ENCODE measurements around the gene METTL9.
"Not testable (repeated sequence)": the region's sequence is repeated elsewhere in the genome, so short reads cannot be mapped to it uniquely, and the experiment has no call there.

METTL9 gene

GRCh38 chr16:21630866-21631265 lies 31.5 kb downstream of the METTL9 start:
- H3K27ac ChIP-seq, result peak overlapping the region; percentile 60
- DNase-seq (ENCODE audit: low read depth, low spot score), result not testable (repeated sequence)

- DNase-seq (ENCODE audit: low read depth, low spot score), result not testable (repeated sequence)
- H3K27ac ChIP-seq, result peak overlapping the region; percentile 60
Observed at GRCh38 chr16:21631376-21631775, 32.0 kb downstream of the METTL9 start.

- H3K27ac ChIP-seq; DNase-seq (ENCODE audit: low read depth, low spot score): not testable (repeated sequence)
Observed at GRCh38 chr16:21631951-21632575, 32.7 kb downstream of the METTL9 start.

- no peak overlapping the region for H3K27ac ChIP-seq
- no peak for DNase-seq (ENCODE audit: low read depth, low spot score)
Observed at GRCh38 chr16:21634216-21634615, 34.8 kb downstream of the METTL9 start.

- DNase-seq (ENCODE audit: low read depth, low spot score); H3K27ac ChIP-seq: not testable (repeated sequence)
Observed at GRCh38 chr16:21635694-21636093, 36.3 kb downstream of the METTL9 start.

- no peak for DNase-seq (ENCODE audit: low read depth, low spot score)
- peak overlapping the region; percentile 85 for H3K27ac ChIP-seq
Observed at GRCh38 chr16:21637032-21637968, 37.9 kb downstream of the METTL9 start.

GRCh38 chr16:21638573-21638975 lies 39.2 kb downstream of the METTL9 start:
- H3K27ac ChIP-seq, result peak overlapping the region; percentile 85
- peak; percentile 71 for DNase-seq (ENCODE audit: low read depth, low spot score)

GRCh38 chr16:21639493-21639892 lies 40.1 kb downstream of the METTL9 start:
- H3K27ac ChIP-seq, result peak overlapping the region; percentile 85
- DNase-seq (ENCODE audit: low read depth, low spot score), result no peak

GRCh38 chr16:21641916-21642315 lies 42.5 kb downstream of the METTL9 start:
- H3K27ac ChIP-seq, result no peak overlapping the region
- no peak for DNase-seq (ENCODE audit: low read depth, low spot score)

GRCh38 chr16:21642861-21643260 lies 43.5 kb downstream of the METTL9 start:
- no peak for DNase-seq (ENCODE audit: low read depth, low spot score)
- H3K27ac ChIP-seq, result no peak overlapping the region

GRCh38 chr16:21643785-21644184 lies 44.4 kb downstream of the METTL9 start:
- no peak overlapping the region for H3K27ac ChIP-seq
- DNase-seq (ENCODE audit: low read depth, low spot score), result no peak

- no peak for DNase-seq (ENCODE audit: low read depth, low spot score)
- no peak overlapping the region for H3K27ac ChIP-seq
Observed at GRCh38 chr16:21644674-21645073, 45.3 kb downstream of the METTL9 start.

GRCh38 chr16:21645261-21645721 lies 45.9 kb downstream of the METTL9 start:
- no peak overlapping the region for H3K27ac ChIP-seq
- no peak for DNase-seq (ENCODE audit: low read depth, low spot score)

GRCh38 chr16:21646091-21646490 lies 46.7 kb downstream of the METTL9 start:
- DNase-seq (ENCODE audit: low read depth, low spot score), result no peak

GRCh38 chr16:21646721-21647561 lies 47.6 kb downstream of the METTL9 start:
- DNase-seq (ENCODE audit: low read depth, low spot score), result no peak
- no peak overlapping the region for H3K27ac ChIP-seq

More at GRCh38 chr16:21646091-21646490, 46.7 kb downstream of the METTL9 start:
- H3K27ac ChIP-seq, result no peak overlapping the region

- no peak overlapping the region for H3K27ac ChIP-seq
- DNase-seq (ENCODE audit: low read depth, low spot score), result no peak
Observed at GRCh38 chr16:21647562-21648164, 48.3 kb downstream of the METTL9 start.

- H3K27ac ChIP-seq; DNase-seq (ENCODE audit: low read depth, low spot score): not testable (repeated sequence)
Observed at GRCh38 chr16:21649826-21650406, 50.5 kb downstream of the METTL9 start.

GRCh38 chr16:21650521-21650920 lies 51.1 kb downstream of the METTL9 start:
- DNase-seq (ENCODE audit: low read depth, low spot score), result no peak
- H3K27ac ChIP-seq, result no peak overlapping the region

GRCh38 chr16:21651515-21651914 lies 52.1 kb downstream of the METTL9 start:
- no peak overlapping the region for H3K27ac ChIP-seq

GRCh38 chr16:21652453-21652852 lies 53.1 kb downstream of the METTL9 start, which contains the start of gene IGSF6:
IGSF6 (minus strand) TSS chr16:21652608; CDS start chr16:21652598, 10 bp downstream.
- no peak within 1 kb of the TSS for H3K27ac ChIP-seq
- DNase-seq (ENCODE audit: low read depth, low spot score), result no peak

More at GRCh38 chr16:21651515-21651914, 52.1 kb downstream of the METTL9 start:
- no peak for DNase-seq (ENCODE audit: low read depth, low spot score)
